ENCODE data around the gene CXCR5.
"Not testable (repeated sequence)": the region's sequence is repeated elsewhere in the genome, so short reads cannot be mapped to it uniquely, and the experiment has no call there.

Gene CXCR5, protein sequence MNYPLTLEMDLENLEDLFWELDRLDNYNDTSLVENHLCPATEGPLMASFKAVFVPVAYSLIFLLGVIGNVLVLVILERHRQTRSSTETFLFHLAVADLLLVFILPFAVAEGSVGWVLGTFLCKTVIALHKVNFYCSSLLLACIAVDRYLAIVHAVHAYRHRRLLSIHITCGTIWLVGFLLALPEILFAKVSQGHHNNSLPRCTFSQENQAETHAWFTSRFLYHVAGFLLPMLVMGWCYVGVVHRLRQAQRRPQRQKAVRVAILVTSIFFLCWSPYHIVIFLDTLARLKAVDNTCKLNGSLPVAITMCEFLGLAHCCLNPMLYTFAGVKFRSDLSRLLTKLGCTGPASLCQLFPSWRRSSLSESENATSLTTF

DNA sequence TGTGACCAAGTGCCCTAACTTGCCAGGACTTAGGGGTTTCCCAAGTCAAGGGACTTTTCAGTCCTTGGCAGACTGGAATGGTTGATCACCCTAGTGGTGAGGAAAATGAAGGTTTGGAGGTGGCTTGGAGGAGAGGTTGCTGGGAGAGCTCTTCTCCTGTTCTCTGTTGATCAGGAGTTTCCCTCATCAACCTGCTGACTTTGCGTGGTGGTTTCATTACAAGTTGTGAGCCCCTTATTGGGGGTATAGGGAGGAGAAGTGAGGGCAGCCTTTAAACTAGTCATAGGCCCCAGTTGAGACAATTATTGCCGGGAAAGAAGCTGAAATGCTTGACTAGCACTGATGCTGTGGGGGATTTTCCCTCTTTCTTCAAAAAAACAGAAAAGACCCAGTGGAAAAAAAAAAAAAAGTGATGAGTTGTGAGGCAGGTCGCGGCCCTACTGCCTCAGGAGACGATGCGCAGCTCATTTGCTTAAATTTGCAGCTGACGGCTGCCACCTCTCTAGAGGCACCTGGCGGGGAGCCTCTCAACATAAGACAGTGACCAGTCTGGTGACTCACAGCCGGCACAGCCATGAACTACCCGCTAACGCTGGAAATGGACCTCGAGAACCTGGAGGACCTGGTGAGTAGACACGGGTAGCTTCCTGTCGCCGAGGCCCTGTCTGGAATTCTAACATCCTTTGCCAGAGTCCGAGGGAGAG lies at the start of gene CXCR5:
Gene CXCR5 (plus strand): TSS at position 525 of the 704 bp plus-strand sequence. CDS start 50 bp downstream, at position 575.
- DNase-seq = no peak

DNA sequence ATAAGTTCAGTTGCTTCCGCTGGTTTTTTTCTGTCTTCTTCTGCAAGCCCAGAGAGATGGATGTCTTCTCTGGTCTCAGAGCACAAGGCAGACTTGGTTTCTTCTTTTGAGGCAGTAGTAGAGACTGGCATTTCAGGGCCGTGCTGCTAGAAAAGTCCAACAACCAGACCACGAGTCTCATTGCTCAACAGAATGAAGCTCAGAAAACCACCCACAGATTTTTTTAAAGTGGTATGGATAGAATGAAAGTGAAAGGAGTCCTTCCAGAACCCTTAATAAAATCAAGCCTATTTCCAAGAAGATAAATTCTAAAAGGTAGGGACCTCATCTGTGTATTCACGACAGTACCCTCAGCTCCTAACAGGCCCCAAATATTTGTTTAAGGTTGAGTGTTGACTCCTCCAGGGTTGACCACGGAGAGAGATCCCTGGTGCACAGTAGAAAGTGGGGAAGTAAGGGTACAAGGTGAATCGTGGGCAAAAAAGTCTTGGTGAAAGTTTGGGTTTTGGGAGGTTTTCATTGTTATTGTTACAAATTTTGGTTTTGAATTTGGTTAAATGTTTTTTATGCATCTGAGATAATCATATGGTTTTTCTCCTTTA lies 49.2 kb upstream of the CXCR5 start:
- DNase-seq = no peak

DNA sequence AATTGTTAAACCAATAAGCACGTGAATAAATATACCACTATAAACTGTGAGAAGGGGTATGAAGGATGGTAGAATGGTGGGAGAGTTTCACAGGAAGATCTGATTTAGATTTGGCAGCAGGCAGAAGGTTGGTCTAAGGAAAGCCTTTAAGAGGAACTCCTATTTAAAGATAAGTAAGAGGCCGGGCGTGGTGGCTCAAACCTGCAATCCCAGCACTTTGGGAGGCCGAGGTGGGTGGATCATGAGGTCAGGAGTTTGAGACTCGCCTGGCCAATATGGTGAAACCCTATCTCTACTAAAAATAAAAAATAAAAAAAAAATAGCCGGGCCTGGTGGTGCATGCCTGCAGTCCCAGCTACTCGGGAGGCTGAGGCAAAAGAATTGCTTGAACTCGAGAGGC lies 45.8 kb upstream of the CXCR5 start:
- DNase-seq = no peak

DNA sequence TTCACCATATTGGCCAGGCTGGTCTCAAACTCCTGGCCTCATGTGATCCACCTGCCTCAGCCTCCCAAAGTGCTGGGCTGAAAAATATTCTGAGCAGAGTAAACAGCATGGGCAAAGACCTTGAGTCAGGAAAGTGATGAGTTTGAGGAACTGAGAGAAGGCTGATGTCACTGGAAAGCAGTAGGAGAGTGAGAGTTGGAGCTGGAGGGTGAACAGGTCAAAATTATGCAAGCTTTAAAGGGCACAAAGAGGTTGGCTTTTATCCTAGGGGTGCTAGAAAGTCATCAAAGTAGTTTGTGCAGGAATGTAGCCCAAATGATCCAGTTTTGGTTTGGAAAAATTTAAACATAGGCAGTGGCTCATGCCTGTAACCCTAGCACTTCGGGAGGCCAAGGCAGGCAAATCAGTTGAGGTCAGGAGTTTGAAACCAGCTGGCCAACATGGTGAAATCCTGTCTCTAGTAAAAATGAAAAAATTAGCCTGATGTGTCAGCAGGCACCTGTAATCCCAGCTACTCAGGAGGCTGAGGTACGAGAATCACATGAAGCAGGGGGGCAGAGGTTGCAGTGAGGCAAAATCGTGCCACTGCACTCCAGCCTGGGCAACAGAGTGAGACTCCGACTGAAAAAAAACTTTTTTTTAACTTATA lies 44.7 kb upstream of the CXCR5 start:
- DNase-seq = no peak

DNA sequence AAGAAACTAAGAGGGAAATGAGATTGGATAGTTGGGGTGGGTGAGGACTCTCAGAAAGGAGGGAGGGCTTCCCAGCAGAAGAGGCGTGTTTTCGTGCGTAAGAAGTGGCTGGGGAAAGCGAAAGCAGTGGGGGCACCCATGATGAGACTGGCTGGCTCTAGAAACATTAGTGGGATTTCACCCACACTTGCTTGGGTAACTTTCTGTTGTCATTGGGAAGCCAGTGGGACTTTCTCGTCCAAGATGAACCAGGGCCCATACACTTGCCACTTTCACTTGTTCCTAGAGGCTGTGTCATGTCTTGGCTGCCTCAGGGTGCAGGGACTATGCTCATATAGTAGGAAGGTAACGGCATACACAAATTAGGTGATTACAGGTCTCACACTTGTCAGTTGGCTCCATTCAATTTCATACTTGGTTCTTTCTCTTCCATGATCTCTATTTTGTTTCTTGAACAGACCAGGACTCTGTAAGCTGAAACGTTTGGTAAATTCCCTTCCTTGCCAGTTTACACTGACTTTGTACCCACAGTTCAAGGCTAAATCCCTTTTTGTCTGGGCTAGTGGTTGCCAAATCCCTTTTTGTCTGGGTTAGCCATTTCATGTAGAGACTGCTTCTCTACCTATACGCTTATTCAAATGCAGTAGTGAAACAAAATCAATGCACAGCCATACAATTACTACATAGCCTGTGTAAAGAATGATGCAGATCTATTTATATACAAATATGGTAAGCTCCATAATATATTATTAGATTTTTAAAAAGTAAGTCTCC lies 42.0 kb upstream of the CXCR5 start:
- DNase-seq = no peak

DNA sequence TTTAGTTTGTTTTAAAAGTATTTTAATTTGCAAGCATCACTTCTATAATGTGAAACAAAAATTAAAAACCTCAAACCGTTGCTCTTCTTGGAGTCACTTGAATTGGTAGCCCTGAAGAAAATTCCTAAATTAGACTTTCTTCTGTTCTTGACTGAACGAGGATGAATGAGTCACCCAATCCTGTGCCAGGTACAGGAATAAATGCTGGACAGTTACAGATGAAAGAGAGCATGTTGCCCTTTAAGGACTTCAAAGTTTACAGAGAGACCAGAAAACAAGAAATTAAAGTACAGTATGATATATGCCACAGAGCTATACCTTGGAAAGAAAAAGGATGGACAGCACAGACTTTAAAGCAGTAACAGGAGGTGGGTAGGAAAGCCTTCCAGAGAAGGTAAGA lies 41.3 kb upstream of the CXCR5 start:
- no peak for DNase-seq

DNA sequence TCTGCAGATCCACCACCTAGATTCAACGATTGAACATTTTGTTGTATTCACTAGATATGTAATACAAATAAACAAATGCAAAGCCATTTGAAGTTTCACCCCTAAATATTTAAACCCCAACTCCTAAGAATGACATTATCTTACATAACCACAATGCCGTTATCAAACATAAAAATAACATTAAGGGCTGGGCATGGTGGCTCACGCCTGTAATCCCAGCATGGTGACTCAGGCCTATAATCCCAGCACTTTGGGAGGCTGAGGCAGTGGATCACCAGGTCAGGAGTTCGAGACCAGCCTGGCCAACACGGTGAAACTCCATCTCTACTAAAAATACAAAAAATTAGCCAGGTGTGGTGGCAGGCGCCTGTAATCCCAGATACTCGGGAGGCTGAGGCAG lies 40.8 kb upstream of the CXCR5 start:
- DNase-seq = not testable (repeated sequence)

DNA sequence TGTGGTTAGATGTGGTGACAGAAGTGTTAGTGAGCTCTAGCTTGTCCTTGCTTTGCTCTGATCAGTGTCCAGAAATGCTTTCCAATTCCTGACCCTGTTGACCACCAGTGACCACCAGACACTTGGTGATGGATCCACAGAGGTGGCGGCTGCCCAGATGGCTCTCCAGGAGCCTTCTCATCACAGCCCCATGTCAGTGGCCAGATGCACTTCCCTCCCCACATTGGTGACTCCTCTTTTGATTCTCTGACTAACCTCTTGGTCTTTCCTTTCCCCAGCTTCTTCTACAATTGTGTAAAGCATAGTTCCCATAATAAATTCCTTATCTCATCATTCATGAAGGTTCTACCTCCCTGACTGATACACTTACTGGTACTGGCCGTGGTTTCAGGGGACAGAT lies 40.1 kb upstream of the CXCR5 start:
- DNase-seq = no peak

DNA sequence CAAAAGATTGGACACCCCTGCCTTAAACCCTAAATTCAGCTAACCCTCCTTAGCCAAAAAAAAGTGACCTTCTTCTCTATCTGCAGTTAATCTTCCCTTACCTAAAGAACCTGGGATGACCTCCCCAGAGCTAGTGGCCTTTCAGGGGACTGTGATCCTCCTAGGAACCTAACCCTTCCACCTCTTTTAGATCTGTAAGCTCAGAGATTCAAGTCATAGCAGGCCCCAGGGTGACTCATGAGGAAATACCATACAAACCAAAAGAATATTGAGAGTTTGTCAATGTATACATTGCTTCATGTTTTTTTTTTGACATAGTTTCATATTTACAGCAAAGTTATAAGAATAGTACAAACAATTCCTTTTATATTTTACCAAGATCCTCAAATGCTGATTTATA lies 38.3 kb upstream of the CXCR5 start:
- DNase-seq = no peak

DNA sequence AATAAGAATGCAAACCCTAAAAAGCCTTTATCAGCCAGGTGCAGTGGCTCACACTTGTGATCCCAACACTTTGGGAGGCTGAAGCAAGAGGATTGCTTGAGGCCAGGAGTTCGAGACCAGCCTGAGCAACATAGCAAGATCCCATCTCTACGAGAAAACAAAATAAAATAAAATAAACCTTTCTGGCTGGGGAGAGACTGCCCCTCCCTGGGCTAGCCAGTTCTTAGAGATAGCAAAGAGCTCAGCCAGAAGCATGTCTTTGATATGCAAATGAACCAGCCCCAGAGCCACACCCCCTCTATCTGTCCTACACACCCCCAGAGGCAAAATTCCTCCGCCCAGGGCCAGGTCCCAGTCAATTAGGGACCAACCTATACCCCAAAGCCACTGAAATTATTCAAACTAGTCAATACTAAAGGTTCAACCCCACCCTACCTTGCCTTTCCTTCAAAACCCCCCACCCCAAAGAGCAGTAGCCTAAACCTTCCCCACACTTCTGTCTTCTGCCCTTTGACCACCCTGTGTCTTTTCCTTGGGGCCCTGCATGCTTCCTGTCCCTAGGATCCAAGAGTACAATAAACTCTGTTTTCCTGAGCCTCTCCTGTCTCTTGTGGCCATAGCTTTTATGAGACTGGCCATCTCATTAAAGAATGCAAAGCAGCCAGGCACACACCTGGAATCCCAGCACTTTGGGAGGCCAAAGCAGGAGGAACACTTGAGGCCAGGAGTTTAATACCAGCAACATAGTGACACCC lies 37.3 kb upstream of the CXCR5 start:
- no peak for DNase-seq

DNA sequence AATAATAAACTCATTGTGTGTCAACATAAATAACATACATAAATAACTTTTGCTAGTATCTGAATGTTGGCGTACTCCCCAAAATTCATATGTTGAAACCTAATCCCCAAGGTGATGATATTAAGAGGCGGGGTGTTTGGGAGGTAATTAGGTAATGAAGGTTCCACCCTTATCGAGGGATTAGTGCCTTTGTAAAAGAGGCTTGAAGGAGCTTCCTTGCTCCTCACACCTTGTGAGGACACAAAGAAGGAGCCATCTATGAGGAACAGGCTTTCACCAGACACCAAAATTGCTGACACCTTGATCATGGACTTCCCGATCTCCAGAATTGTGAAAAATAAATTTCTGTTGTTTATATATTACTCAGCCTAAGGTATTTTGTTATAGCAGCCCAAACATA lies 33.9 kb upstream of the CXCR5 start:
- no peak for DNase-seq

DNA sequence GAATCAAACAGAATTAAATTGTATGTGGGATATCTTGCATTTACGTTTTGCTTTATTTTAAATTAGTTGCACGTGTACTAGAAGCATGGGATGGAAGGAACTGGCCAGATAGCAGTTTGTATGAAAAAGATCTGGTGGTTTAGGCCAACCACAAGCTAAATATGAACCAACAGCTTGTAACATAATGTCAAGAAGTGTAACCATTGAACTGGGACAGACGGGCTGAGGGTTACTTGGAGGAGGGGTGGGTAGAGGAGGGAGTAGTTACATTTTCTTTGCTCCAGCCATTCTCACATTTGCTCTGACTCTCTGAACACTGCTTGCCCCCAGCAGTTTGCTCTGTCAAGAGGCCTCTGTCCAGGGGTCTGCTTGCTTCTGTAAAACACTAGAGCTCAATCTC lies 31.7 kb upstream of the CXCR5 start:
- DNase-seq = no peak

DNA sequence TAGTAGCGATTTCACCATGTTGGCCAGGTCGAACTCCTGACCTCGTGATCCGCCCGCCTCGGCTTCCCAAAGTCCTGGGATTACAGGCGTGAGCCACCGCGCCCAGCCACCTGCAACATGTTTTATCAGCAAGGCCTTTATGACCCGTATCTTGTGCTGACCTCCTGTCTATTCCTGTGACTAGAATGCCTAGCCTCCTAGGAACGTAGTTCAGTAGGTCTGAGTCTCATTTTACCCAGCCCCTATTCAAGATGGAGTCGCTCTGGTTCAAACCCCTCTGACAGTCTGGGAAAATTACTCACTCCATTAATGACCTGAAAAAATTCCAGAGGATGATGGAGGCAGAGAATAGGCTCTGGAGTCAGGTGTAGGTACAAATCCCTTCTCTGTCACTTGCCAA lies 30.0 kb upstream of the CXCR5 start:
- DNase-seq = no peak

DNA sequence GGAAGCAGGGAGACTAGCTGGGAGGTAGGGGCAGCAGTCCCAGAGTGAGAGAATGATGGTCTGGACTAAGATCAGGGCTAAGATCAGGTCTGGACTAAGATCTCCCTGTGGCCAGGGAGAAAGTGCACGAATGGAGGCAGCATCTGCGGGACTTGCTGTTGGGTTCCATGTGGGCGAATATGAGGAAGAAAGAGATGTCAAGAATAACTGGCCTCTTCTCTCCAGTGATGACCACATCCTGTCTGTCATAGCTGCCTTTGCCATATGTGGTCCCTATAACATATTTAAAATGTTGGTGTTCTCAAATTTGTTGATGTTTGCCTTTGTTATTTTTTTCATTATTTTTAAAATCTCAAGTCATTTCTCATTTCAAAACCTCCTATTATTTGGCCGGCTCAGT lies 27.4 kb upstream of the CXCR5 start:
- no peak for DNase-seq

DNA sequence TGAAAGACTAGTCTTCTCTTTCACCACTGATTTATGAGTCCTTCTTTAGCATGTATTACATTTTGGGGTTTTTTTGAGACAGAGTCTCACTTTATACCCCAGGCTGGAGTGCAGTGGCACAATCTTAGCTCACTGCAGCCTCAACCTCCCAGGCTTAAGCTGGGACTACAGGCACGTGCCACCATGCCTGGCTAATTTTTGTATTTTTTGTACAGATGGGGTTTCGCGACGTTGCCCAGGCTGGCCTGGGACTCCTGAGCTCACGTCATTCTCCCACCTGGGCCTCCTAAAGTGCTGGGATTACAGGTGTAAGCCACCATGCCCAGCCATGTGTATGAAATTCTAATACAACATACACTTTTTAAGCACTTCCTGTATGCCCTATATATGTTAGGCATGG lies 26.3 kb upstream of the CXCR5 start:
- DNase-seq = no peak

DNA sequence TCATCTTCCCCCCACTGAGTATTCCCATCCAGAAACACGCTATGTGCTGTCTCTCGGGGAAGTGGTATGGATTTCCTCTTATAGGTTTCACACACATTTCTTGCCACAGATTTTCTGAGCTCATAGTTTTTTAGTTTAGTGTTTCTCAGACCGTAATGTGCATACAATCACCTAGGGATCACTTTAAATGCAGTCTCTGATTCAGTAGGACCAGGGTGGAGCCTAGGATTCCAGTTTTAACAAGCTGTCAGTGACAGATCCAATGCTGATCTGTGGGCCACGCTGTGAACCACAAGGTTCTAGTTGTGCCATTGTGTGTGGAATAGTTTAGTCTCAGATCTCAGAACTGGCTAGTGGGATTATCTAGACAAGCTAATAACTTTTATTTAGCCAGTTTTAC lies 23.7 kb upstream of the CXCR5 start:
- DNase-seq = no peak

DNA sequence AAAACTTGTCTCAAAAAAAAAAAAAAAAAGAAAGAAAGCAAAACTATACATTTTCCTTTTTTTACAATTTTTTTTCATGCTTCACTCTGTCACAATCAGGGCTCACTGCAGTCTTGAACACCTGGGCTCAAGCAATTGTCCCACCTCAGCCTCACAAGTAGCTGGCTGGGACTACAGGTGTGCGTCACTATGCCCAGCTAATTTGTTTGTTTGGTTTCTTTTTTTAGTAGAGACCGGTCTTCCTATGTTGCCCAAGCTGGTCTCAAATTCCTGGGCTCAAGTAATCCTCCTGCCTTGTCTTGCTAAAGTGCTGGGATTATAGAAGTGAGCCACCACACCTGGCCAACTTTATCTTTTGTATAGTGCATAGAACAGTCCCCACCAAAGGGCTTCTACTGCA lies 15.0 kb upstream of the CXCR5 start:
- DNase-seq = no peak

DNA sequence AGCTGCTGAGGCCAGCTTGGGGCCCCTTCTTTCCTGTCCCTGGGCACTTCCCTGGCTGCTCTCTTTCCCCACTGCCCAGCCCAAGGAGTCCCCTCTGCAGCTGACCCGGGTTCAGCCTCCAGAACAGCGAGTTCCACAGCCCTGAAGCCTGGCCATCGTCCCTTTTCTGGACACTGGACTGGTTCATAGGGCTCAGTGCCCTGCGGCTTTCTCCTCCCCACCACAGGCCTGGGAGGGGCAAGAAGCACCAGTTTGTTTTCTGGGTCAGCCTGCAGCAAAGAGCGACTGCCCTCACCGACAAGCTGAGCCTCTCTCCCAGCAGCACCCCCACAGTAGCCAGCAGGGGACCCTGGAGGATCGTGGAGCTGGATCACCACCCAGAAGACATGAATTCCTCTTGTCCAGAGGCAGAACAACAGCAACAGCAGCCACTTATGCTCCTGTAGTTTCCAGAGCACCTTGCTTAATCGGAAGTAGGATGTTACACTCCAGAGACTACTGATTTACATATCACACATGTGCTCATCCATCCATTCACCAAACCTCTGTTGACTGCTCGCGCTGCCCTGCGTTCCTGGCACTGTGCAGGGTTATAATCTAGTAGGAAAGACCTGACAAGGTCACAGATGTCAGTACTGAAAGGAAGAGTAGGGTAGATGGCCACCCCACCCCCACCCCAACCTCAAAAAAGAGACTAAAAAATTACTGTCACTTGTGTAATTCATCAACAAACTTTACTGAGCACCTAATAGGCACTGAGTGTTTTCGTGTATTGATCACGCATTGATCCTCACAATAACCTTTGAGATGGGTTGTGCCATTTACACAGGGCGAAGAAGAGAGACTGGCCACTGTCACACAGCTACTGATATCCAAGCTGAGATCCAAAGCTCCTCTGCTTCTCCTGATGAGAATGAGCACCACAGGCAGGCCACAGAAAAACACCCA lies 13.0 kb upstream of the CXCR5 start:
- no peak for DNase-seq

DNA sequence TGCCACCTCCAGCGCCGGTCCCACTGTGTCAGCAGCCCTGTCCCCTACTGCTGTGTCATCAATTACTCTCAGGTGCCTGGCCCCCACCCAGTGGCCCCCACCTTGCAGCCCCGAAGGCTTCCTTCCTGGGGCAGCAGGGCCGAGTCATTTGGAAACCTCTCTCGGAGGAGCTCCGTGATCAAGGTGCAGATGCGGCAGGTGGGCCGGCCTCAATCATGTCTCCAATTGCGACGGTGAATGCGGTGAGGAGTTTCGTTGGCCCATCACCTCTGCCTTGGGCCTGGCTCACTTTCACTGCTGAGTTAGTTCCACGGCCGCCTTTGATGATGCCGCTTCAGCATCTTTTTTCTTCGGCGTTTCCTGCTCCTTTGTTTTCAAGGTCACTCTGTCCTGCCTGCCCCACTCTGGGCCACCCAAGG lies 11.3 kb upstream of the CXCR5 start:
- DNase-seq = no peak

DNA sequence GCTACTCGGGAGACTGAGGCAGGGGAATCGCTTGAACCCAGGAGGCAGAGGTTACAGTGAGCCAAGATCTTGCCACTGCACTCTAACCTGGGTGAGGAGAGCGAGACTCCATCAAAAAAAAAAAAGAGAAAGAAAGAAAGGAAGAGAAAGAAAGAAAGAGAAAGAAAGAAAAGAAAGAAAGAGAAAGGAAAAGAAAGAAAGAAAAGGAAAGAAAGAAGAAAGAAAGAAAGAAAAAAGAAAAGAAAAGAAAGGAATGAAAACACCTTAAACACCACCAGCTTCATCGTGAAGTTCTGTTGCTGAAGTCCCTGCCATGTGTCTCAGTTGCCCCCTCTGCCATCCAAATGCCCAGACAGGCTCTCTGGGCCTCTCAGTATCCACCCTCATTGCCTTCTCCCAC lies 9.9 kb upstream of the CXCR5 start:
- no peak for DNase-seq

DNA sequence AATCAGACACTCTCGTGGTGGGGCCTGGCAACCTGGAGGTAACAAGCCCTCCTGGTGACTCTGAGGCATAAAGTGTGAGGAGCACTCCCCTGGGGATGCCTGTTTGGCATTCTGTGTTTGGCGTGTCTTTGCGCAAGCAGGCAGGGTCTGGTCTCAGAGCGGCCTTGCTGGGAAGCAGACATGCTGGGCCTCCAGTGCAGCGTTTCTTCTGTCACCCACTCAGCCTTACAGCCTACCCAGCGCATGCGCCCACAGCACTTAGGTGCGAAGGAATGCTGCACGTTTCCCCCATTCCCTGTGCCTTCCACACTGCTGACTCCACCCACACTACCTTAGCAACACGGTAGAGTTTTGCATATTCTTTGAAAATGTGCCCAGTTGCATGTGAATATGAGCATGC lies 7.4 kb upstream of the CXCR5 start:
- DNase-seq = no peak

All from NCI-H524 treated with DMSO at 0.1 percent for 48 hours (cell line).